Measurements from ENCODE around the gene PLGLB1. TPM values are rescaled to one million over a fixed set of nuclear protein-coding genes. Genes with fewer than 3 reads are reported as not detected.
"Not testable (repeated sequence)": the region's sequence is repeated elsewhere in the genome, so short reads cannot be mapped to it uniquely, and the experiment has no call there.

Gene PLGLB1
- total and polyA plus RNA-seq, 2 of the 4 experiments (the other 2 are of a cell fraction), result 0.18 to 0.26 TPM

DNA sequence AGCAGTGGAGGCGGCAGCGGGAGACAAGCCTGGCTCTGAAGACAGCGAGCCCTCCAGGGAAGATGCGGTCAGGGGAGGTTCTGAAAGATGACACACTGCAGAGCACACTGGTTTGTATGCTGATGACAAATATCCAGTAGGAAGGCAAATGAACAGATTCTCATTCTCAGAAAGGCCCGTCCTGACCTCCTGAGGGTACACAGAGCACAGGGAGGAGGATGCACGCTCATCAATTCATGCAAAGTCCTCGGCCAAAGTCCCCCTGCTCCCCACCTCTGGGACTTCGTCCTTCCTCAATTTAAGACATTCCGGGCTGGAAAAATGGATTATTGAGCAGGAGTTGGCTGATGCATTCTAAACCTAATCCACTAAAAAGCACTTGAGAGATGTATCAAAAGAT lies 2.6 kb downstream of the PLGLB1 start:
- H3K36me3 ChIP-seq (ENCODE audit: control insufficient read depth, insufficient read depth, low read length); BruUV-seq (replicated peaks); H2BK20ac ChIP-seq (ENCODE audit: low read depth, low read length); H3K4ac ChIP-seq (ENCODE audit: low read depth, low read length); H2BK15ac ChIP-seq (ENCODE audit: low read depth, low read length); H2AK9ac ChIP-seq (replicated peaks; ENCODE audit: low read depth, low read length, poor library complexity); H2BK5ac ChIP-seq (ENCODE audit: low read depth, low read length, poor library complexity, severe bottlenecking); H4K91ac ChIP-seq (ENCODE audit: insufficient read depth, low read depth, low read length); H4K8ac ChIP-seq (ENCODE audit: low read depth in 2 of 2, low read length in 2 of 2); H3K79me1 ChIP-seq (ENCODE audit: low read depth in 1 of 2, low read length in 2 of 2); H3K56ac ChIP-seq (ENCODE audit: extremely low read depth, insufficient read depth, low read length); H3K18ac ChIP-seq (ENCODE audit: low read depth, low read length); H3K9ac ChIP-seq (ENCODE audit: low read depth, low read length); DNase-seq; intact Hi-C loops (cut with micrococcal nuclease); H3K9me3 ChIP-seq (ENCODE audit: control insufficient read depth, insufficient read depth, low read length); H3K23ac ChIP-seq (ENCODE audit: low read depth, low read length); H3K27ac ChIP-seq (ENCODE audit: insufficient read depth, low read length); H4K20me1 ChIP-seq (ENCODE audit: insufficient read depth, low read length); H3K27me3 ChIP-seq (ENCODE audit: control insufficient read depth, insufficient read depth, low read length); in situ Hi-C loops (cut with MboI; ENCODE audit: low sequenced_read_pairs); H2AK5ac ChIP-seq (ENCODE audit: low read depth, low read length); H2BK120ac ChIP-seq (ENCODE audit: low read depth, low read length); CTCF ChIA-PET; H3K4me1 ChIP-seq (ENCODE audit: control insufficient read depth, insufficient read depth, low read length); POLR2A ChIA-PET (ENCODE audit: unreplicated experiment); H2AFZ ChIP-seq (replicated peaks; ENCODE audit: low read length, poor library complexity); H4K5ac ChIP-seq (ENCODE audit: low read depth, low read length); ATAC-seq (ENCODE audit: low read depth); dilution Hi-C loops (cut with HindIII; ENCODE audit: low sequenced_read_pairs, unreplicated experiment); H3K4me3 ChIP-seq (ENCODE audit: insufficient read depth, low read depth, low read length); H3K14ac ChIP-seq (replicated peaks; ENCODE audit: low read depth, low read length); H3K4me2 ChIP-seq (ENCODE audit: low read depth, low read length); H3K9me1 ChIP-seq (ENCODE audit: insufficient read depth, low read length): not testable (repeated sequence)
- no CpG with 5 or more reads among the region's 9 CpGs for WGBS, 2 experiments (ENCODE audit: extremely low coverage in 2 of 2, insufficient read length in 1 of 2)

- dilution Hi-C loops (cut with HindIII; ENCODE audit: low sequenced_read_pairs, unreplicated experiment), result not testable (repeated sequence)
Observed at GRCh38 chr2:87014489-87015169, 7.0 kb downstream of the PLGLB1 start.

More at GRCh38 chr2:87014489-87015169, 7.0 kb downstream of the PLGLB1 start:
- H2BK120ac ChIP-seq (ENCODE audit: low read depth, low read length); H4K5ac ChIP-seq (ENCODE audit: low read depth, low read length); H3K14ac ChIP-seq (replicated peaks; ENCODE audit: low read depth, low read length); H3K4ac ChIP-seq (ENCODE audit: low read depth, low read length); H4K20me1 ChIP-seq (ENCODE audit: insufficient read depth, low read length); H2BK5ac ChIP-seq (ENCODE audit: low read depth, low read length, poor library complexity, severe bottlenecking); H2BK20ac ChIP-seq (ENCODE audit: low read depth, low read length); H3K9me3 ChIP-seq (ENCODE audit: control insufficient read depth, insufficient read depth, low read length); in situ Hi-C loops (cut with MboI; ENCODE audit: low sequenced_read_pairs); H3K27ac ChIP-seq (ENCODE audit: insufficient read depth, low read length); H3K79me1 ChIP-seq (ENCODE audit: low read depth in 1 of 2, low read length in 2 of 2); H4K91ac ChIP-seq (ENCODE audit: insufficient read depth, low read depth, low read length); H3K4me3 ChIP-seq (ENCODE audit: insufficient read depth, low read depth, low read length); H4K8ac ChIP-seq (ENCODE audit: low read depth in 2 of 2, low read length in 2 of 2); H3K4me1 ChIP-seq (ENCODE audit: control insufficient read depth, insufficient read depth, low read length); H3K56ac ChIP-seq (ENCODE audit: extremely low read depth, insufficient read depth, low read length); H3K23ac ChIP-seq (ENCODE audit: low read depth, low read length); H2BK15ac ChIP-seq (ENCODE audit: low read depth, low read length); H2AK9ac ChIP-seq (replicated peaks; ENCODE audit: low read depth, low read length, poor library complexity); BruUV-seq (replicated peaks); POLR2A ChIA-PET (ENCODE audit: unreplicated experiment); intact Hi-C loops (cut with micrococcal nuclease); H3K36me3 ChIP-seq (ENCODE audit: control insufficient read depth, insufficient read depth, low read length); H2AFZ ChIP-seq (replicated peaks; ENCODE audit: low read length, poor library complexity); ATAC-seq (ENCODE audit: low read depth); H3K27me3 ChIP-seq (ENCODE audit: control insufficient read depth, insufficient read depth, low read length); H3K4me2 ChIP-seq (ENCODE audit: low read depth, low read length); H2AK5ac ChIP-seq (ENCODE audit: low read depth, low read length); DNase-seq; H3K18ac ChIP-seq (ENCODE audit: low read depth, low read length); CTCF ChIA-PET; H3K9ac ChIP-seq (ENCODE audit: low read depth, low read length); H3K9me1 ChIP-seq (ENCODE audit: insufficient read depth, low read length): not testable (repeated sequence)
- no CpG with 5 or more reads among the region's 9 CpGs for WGBS, 2 experiments (ENCODE audit: extremely low coverage in 2 of 2, insufficient read length in 1 of 2)

Data from IMR-90 (cell line).